Panc1 (cell line): ENCODE results near the gene TMEM240.

Experiments used
- CTCF ChIP-seq: fragments of 450-650 bp; IDR thresholded peaks from 2 replicates; pipeline ENCODE4 v1.5.1; 2017; ENCODE audit warnings: mild to moderate bottlenecking
- POLR2AphosphoS5 ChIP-seq: IDR thresholded peaks from 2 replicates; pipeline ENCODE4 v1.6.1; 2012; ENCODE audit warnings: mild to moderate bottlenecking, low read depth, low read length, moderate library complexity
- REST ChIP-seq, 2 experiments: IDR thresholded peaks; 2 replicates each; pipeline ENCODE4 v1.6.1; 2011 to 2012; ENCODE audit warnings: low read depth in 2 of 2, control low read depth in 1 of 2, low read length in 1 of 2, mild to moderate bottlenecking in 1 of 2, moderate library complexity in 1 of 2; ENCODE audit not compliant: insufficient read depth in 1 of 2
- SIN3A ChIP-seq: IDR thresholded peaks from 2 replicates; pipeline ENCODE4 v1.6.1; 2012; ENCODE audit warnings: low read depth, mild to moderate bottlenecking, low read length, moderate library complexity, borderline replicate concordance; ENCODE audit not compliant: insufficient read depth
- TCF7L2 ChIP-seq: IDR thresholded peaks from 2 replicates; pipeline ENCODE4 v1.6.1; 2011; ENCODE audit warnings: mild to moderate bottlenecking, low read depth, low read length, inconsistent platforms

GRCh38 chr1:1539310-1540089, 924 bp downstream of the TMEM240 start:
- TF ChIP-seq CTCF (no peak), TCF7L2 (no peak), POLR2AphosphoS5 (no peak), REST (IDR thresholded peaks at IDR 0.05; ENCODE audit: insufficient read depth in 1 of 2, low read depth in 2 of 2, low read length in 1 of 2) (no peak), SIN3A (no peak)
